Cardiac fibroblast (primary cell): ENCODE data around the gene CENPK.

Experiments
- DNase-seq, 2 donors: peaks; one replicate each; pipeline versions ENCODE4 v3.0.0 to v3.0.0-alpha.2; 2010; ENCODE audit warnings: low read depth in 2 of 2
- H3K4me3 ChIP-seq, 2 donors: replicated peaks in 1 of 2; 1 replicate in 1 of 2; 2 replicates in 1 of 2; pipeline ENCODE4 v1.5.1; 2011; ENCODE audit warnings: low read depth in 2 of 2, low read length in 2 of 2, mild to moderate bottlenecking in 2 of 2, moderate library complexity in 1 of 2
- TF ChIP-seq, protein P1 (sequence below): IDR thresholded peaks from one replicate; pipeline ENCODE4 v1.5.1; 2011; ENCODE audit warnings: low read depth, mild to moderate bottlenecking, low read length, inconsistent platforms

CENPK gene

GRCh38 chr5:65483546-65484346, 79.2 kb downstream of the CENPK start:
- TF ChIP-seq, protein P1, sequence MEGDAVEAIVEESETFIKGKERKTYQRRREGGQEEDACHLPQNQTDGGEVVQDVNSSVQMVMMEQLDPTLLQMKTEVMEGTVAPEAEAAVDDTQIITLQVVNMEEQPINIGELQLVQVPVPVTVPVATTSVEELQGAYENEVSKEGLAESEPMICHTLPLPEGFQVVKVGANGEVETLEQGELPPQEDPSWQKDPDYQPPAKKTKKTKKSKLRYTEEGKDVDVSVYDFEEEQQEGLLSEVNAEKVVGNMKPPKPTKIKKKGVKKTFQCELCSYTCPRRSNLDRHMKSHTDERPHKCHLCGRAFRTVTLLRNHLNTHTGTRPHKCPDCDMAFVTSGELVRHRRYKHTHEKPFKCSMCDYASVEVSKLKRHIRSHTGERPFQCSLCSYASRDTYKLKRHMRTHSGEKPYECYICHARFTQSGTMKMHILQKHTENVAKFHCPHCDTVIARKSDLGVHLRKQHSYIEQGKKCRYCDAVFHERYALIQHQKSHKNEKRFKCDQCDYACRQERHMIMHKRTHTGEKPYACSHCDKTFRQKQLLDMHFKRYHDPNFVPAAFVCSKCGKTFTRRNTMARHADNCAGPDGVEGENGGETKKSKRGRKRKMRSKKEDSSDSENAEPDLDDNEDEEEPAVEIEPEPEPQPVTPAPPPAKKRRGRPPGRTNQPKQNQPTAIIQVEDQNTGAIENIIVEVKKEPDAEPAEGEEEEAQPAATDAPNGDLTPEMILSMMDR = peak; percentile 40
- peak; percentile 88 to 89 for DNase-seq

GRCh38 chr5:65482736-65483545, 80.0 kb downstream of the CENPK start:
- TF ChIP-seq, protein P1 = no peak
- DNase-seq = peak; percentile 75 to 89
- H3K4me3 ChIP-seq = peak overlapping the region; percentile 58 to 68

More at GRCh38 chr5:65483546-65484346, 79.2 kb downstream of the CENPK start:
- peak overlapping the region; percentile 58 to 68 for H3K4me3 ChIP-seq

DNA sequence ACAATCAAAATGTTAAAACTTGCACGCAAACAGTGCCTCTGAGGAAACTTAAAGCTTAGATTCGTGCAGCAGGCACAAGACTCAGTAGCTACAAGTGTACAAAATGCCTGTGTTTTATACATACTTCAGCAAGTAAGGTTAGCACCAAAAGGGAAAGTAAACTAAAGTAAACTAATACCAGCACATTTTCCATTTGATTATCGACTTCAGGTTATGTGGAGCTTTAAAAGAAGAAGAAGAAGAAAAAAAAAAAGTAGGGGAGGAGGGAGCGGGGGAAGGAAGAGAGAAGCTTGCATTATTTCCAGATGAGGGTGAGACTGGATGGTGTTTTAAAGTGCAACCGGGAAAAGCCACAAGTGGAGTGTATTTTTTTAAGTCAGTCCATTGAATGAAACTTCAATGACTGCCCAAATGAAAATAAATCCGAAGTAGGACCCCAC, 80.7 kb downstream of the CENPK start:
- TF ChIP-seq, protein P1 = no peak
- peak overlapping the region; percentile 58 to 68 for H3K4me3 ChIP-seq
- peak; percentile 62 to 67 for DNase-seq

GRCh38 chr5:65481635-65482295, 81.2 kb downstream of the CENPK start, which contains the start of gene ADAMTS6:
TSS of gene ADAMTS6 (minus strand) at chr5:65481920. CDS start at chr5:65473673, 8,247 bp downstream.
- peak; percentile 99 for DNase-seq
- peak within 1 kb of the TSS; percentile 58 to 68 for H3K4me3 ChIP-seq
- TF ChIP-seq, protein P1 = no peak

DNA sequence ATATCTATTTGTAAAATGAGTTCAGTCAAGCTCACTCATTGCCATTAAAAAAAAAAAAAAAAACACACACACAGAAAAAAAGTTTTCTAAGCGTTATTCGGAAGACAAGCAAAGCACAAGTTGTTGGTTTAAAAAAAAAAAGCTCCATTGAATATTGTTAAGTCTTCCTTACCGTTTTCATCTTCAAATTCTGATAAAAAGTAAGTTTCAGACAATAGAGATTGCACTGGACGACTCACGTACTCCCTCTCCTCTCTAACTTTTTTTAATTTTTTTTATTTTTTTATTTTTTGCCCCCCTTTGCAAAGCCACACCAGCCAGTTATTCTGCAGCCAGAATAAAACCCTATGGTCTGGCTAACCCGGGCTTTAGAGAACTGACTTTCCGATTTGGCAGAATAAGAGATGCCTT, 81.8 kb downstream of the CENPK start:
- peak overlapping the region; percentile 58 to 68 for H3K4me3 ChIP-seq
- peak in 1 of 2 donors; percentile 22 for DNase-seq
- TF ChIP-seq, protein P1 = no peak

DNA sequence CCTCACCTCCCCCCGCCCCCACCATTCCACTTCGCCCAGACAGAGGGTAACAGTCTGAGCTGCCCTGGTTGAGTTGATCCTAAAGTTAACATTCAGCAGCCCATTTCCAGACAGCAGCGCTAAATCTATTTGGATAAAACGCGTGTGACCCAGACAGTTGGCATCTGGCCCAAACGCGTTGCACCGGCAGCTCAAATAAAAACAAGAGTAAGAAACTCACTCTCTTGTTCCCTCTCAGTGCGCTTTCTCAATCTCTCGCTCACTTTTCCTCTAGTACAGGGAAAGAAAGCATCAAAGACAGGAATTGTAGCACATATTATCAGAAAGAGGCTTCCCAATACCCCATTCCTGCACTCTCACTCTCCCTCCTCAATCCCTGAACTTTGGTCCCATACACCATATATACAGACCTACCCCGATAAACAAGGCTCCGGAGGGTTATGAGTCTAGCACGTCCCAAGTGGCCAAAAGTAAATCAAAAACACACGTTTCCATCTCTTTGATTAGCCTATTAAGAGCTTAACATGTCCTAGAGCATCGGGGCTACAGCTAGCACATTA, 82.6 kb downstream of the CENPK start:
- TF ChIP-seq, protein P1 = no peak
- peak; percentile 87 to 94 for DNase-seq
- peak overlapping the region; percentile 58 to 68 for H3K4me3 ChIP-seq
